GM13977 (cell line): ENCODE results near the gene CAGE1.
A peak's percentile ranks its signal among the peaks of the same experiment; 100 is the strongest.

Source experiments
- DNase-seq: peaks from one replicate; pipeline ENCODE4 v3.0.0; 2012; ENCODE audit warnings: low spot score
- in situ Hi-C: fragments of 300-500 bp; cut with MboI; formaldehyde crosslinking; loops from one replicate; pipeline ENCODE4 v1.12.0; 2022; ENCODE audit warnings: low sequenced_read_pairs, low pct_unique_long_range_greater_than_20kb, mixed read lengths, inconsistent platforms; ENCODE audit not compliant: unreplicated experiment
- TF ChIP-seq, protein P1 (sequence below): IDR thresholded peaks from 2 replicates; pipeline ENCODE4 v1.5.1; 2012; ENCODE audit warnings: mild to moderate bottlenecking, control low read depth; ENCODE audit not compliant: insufficient read depth; ENCODE audit errors: extremely low read depth, missing control alignments

CAGE1 gene

DNA sequence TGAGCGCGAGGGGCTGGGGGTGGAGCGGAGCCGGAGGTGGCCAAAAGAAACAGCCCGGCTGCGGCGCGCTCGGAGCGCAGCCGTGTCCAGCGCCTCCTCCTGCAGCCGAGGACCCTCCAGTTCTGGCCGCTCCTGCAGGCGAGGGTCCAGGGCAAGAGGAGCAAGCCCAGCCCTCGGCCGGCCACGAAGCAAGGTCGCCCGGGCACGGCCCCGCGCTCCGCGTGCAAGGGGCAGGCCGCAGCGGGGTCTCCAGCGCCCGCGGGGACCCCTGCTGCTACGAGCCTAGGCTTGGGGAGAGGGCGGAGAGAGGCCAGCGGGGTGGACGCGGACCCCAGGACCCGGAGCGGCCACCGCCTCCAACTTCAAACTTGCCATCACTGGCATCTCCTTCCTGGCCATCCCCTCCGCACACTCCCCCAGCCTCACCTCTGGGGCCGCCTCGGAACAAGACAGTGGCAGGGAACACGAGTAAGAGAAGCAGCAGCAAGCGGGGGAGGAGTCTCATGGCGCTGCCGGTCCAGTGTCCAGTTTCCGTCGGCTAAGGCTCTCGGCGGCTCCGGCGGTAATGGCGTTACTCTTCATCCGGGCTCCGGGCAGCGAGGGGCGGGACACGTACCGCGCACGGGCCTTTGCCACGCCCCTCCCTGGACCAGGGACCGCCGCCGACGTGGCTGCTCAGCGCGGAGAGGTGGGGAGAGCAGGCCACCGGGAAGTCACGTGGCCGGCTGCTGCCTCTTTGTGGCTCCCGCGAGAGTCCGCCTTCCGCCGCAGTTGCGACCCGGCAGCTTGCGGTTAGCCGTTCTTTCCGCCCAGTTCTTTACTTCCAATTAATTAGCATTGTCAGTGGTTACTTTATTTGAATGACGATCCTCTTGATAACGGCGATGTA lies 76.7 kb downstream of the CAGE1 start, which contains the start of gene SSR1:
SSR1 (minus strand) TSS at position 584 of the 889 bp plus-strand sequence; CDS start at position 505, 79 bp downstream.
- in situ Hi-C loops: no loop called here
- TF ChIP-seq, protein P1, sequence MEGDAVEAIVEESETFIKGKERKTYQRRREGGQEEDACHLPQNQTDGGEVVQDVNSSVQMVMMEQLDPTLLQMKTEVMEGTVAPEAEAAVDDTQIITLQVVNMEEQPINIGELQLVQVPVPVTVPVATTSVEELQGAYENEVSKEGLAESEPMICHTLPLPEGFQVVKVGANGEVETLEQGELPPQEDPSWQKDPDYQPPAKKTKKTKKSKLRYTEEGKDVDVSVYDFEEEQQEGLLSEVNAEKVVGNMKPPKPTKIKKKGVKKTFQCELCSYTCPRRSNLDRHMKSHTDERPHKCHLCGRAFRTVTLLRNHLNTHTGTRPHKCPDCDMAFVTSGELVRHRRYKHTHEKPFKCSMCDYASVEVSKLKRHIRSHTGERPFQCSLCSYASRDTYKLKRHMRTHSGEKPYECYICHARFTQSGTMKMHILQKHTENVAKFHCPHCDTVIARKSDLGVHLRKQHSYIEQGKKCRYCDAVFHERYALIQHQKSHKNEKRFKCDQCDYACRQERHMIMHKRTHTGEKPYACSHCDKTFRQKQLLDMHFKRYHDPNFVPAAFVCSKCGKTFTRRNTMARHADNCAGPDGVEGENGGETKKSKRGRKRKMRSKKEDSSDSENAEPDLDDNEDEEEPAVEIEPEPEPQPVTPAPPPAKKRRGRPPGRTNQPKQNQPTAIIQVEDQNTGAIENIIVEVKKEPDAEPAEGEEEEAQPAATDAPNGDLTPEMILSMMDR: no peak
- DNase-seq: peak; percentile 100

DNA sequence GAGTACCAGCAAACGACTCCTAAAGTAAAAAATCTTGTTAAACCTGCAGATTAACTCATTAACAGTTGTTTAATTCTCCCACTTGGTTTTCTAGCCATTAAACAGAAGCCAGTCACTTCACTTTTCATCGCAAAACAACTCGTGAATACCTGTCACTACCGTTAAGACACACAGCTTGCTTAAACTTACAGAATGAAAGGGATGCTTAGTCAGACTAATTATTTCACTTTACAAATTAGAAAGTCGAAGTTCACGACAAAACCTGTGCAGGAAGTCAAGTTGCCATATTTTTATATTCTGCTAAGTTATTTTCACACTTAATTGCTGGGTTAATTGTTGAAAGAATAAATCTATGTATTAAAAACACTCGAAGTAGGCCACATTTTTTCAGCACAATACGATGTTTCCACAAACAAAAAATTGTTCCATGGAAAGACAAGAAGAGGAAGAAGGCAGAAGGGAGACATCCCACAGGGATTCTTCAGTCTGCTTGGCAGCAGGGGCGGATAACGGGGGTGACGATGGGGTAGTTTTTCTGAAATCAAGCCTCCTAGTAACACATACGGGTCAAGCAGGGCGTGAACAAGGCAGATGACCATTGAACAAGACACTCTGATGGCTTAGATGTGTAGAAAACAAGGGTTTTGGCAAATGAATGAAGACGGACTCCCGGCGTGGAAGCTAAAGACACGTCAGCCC lies 77.5 kb downstream of the CAGE1 start:
- TF ChIP-seq, protein P1: no peak
- in situ Hi-C loops: no loop called here
- DNase-seq: peak; percentile 45

GRCh38 chr6:7311176-7311575 lies 78.4 kb downstream of the CAGE1 start:
- TF ChIP-seq, protein P1: no peak
- no peak for DNase-seq
- in situ Hi-C loops: no loop called here

DNA sequence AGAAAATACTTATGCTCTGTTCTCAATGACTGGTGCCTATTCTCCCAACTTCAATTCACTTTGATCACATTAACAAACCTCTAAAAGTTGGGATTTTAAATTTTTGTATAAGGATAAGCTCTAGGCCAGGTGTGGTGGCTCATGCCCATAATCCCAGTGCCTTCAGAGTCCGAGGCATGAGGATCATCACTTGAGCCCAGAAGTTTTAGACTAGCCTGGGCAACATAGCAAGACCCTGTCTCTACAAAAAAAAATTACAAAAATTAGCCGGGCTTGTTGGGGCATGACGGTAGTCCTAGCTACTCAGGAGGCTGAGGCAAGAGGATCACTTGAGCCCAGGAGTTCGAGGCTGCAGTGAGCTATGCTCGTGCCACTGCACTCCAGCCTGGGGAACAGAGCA lies 80.5 kb downstream of the CAGE1 start:
- TF ChIP-seq, protein P1: no peak
- in situ Hi-C loops: no loop called here
- DNase-seq: no peak

DNA sequence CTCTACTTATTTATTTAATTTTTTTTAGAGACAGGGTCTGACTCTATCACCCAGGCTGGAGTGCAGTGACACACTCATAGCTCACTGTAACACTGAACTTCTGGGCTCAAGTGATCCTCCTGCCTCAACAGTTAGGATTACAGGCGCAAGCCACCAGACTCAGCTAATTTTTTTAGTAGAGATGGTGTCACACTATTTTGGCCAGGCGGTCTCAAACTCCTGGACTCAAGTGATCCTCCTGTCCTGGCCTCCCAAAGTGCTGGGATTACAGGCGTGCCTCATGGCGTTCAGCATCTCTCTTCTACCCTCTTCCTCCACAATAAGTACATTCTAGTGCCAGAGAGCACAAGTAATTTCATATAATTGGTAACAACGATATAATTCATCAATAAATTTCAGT lies 82.0 kb downstream of the CAGE1 start:
- in situ Hi-C loops: no loop called here
- DNase-seq: no peak
- TF ChIP-seq, protein P1: no peak

GRCh38 chr6:7304821-7305220 lies 84.7 kb downstream of the CAGE1 start:
- no peak for DNase-seq
- in situ Hi-C loops: no loop called here
- TF ChIP-seq, protein P1: no peak
